A549 (cell line): ENCODE data around the gene CPNE4. TPM values are rescaled to one million over a fixed set of nuclear protein-coding genes. Genes with fewer than 3 reads are reported as not detected.

ENCODE experiments used
- ATAC-seq, 2 experiments: fragments of 200-7000 bp in 1 of 2; fragments of >200 bp in 1 of 2; cut with Nextera tagmentation in 1 of 2; cut with Tn5 transposase in 1 of 2; 3 replicates each; pipeline versions ENCODE4 v1.8.0 to v1.9.1; 2018 to 2020; ENCODE audit warnings: mild to moderate bottlenecking in 1 of 2, moderate library complexity in 1 of 2
- CTCF ChIA-PET: fragments of 300-600 bp; sonication (Branson Sonifier 250); formaldehyde crosslinking; extraction: SDS; loops from one replicate; lab custom pipeline; 2021; ENCODE audit warnings: antibody characterized with exemption, inconsistent platforms; lab: Yijun Ruan, JAX
- POLR2A ChIA-PET: fragments of 350-600 bp; formaldehyde crosslinking; extraction: SDS; loops from one replicate; lab custom pipeline; 2021; ENCODE audit warnings: antibody characterized with exemption, inconsistent platforms; lab: Yijun Ruan, JAX
- DNase-seq, 2 experiments: peaks; one replicate each; pipeline versions ENCODE4 v3.0.0 to v3.0.0-alpha.2; 2011 to 2016; ENCODE audit warnings: low read depth in 1 of 2, low spot score in 1 of 2
- FAIRE-seq: peaks from 2 replicates; lab custom pipeline; 2011; peaks lifted over from hg19 to GRCh38; lab: Jason Lieb, UNC
- H3K27ac ChIP-seq, 2 experiments: fragments of >200 bp; sonication (Bioruptor Twin); formaldehyde crosslinking; 3 replicates each; pipeline ENCODE4 v1.5.1; 2016 to 2017
- H3K4me1 ChIP-seq: fragments of >200 bp; sonication (Bioruptor Twin); formaldehyde crosslinking; 3 replicates; pipeline ENCODE4 v1.6.1; 2016
- H3K4me2 ChIP-seq: fragments of >200 bp; sonication (Bioruptor Twin); formaldehyde crosslinking; 3 replicates; pipeline ENCODE4 v1.6.1; 2016
- H3K4me3 ChIP-seq: fragments of >200 bp; sonication (Bioruptor Twin); formaldehyde crosslinking; 3 replicates; pipeline ENCODE4 v1.5.1; 2016
- H3K9me3 ChIP-seq: fragments of >200 bp; sonication (Bioruptor Twin); formaldehyde crosslinking; 3 replicates; pipeline ENCODE4 v1.6.1; 2016
- BHLHE40 ChIP-seq: IDR thresholded peaks from 2 replicates; pipeline ENCODE4 v1.6.1; 2012; ENCODE audit warnings: low read depth, low read length, inconsistent platforms
- CBX2 ChIP-seq: fragments of 200-600 bp; sonication (generic); IDR thresholded peaks from 2 replicates; pipeline ENCODE4 v1.6.1; 2016; ENCODE audit warnings: low read depth, mild to moderate bottlenecking, borderline replicate concordance
- CEBPB ChIP-seq, 2 experiments: fragments of >200 bp in 1 of 2; sonication (Bioruptor Twin) in 1 of 2; formaldehyde crosslinking in 1 of 2; IDR thresholded peaks; 2 replicates each; pipeline ENCODE4 v1.6.1; 2012 to 2016
- CHD2 ChIP-seq: fragments of 150-350 bp; IDR thresholded peaks from 2 replicates; pipeline ENCODE4 v1.6.1; 2014; ENCODE audit warnings: low read length; ENCODE audit not compliant: partially characterized antibody
- CHD4 ChIP-seq: fragments of 200-600 bp; sonication (generic); IDR thresholded peaks from 2 replicates; pipeline ENCODE4 v1.6.1; 2016; ENCODE audit warnings: antibody characterized with exemption, mild to moderate bottlenecking, borderline replicate concordance
- EHF ChIP-seq: fragments of 250-450 bp; sonication (Bioruptor Pico); IDR thresholded peaks from 2 replicates; pipeline ENCODE4 v1.5.0; 2020; ENCODE audit warnings: mild to moderate bottlenecking
- ELK1 ChIP-seq: fragments of 150-350 bp; IDR thresholded peaks from 2 replicates; pipeline ENCODE4 v1.6.1; 2014; ENCODE audit warnings: low read depth, mild to moderate bottlenecking, low read length
- EP300 ChIP-seq, 2 experiments: fragments of >200 bp; sonication (Bioruptor Twin); formaldehyde crosslinking; IDR thresholded peaks; 2 replicates in 1 of 2; 3 replicates in 1 of 2; pipeline ENCODE4 v1.6.1; 2016 to 2017
- ESRRA ChIP-seq: fragments of 150-350 bp; IDR thresholded peaks from 2 replicates; pipeline ENCODE4 v1.6.1; 2014; ENCODE audit warnings: mild to moderate bottlenecking, low read length, borderline replicate concordance
- FOSB ChIP-seq: fragments of 250-450 bp; sonication (Bioruptor Pico); IDR thresholded peaks from 2 replicates; pipeline ENCODE4 v1.5.0; 2020; ENCODE audit warnings: mild to moderate bottlenecking, moderate library complexity
- HMGXB4 ChIP-seq: fragments of 250-450 bp; sonication (Bioruptor Pico); IDR thresholded peaks from 2 replicates; pipeline ENCODE4 v1.5.0; 2021; ENCODE audit warnings: mild to moderate bottlenecking, moderate library complexity, borderline replicate concordance
- JUN ChIP-seq, 2 experiments: fragments of >200 bp; sonication (Bioruptor Twin); formaldehyde crosslinking; IDR thresholded peaks; 2 replicates in 1 of 2; 3 replicates in 1 of 2; pipeline ENCODE4 v1.6.1; 2016 to 2017
- MAZ ChIP-seq: fragments of 150-350 bp; IDR thresholded peaks from 2 replicates; pipeline ENCODE4 v1.6.1; 2014; ENCODE audit warnings: antibody characterized with exemption, low read depth, low read length, borderline replicate concordance
- MYC ChIP-seq: IDR thresholded peaks from 2 replicates; pipeline ENCODE4 v1.6.1; 2012; ENCODE audit warnings: mild to moderate bottlenecking, inconsistent platforms, low read length, improper control_type of control experiment, borderline replicate concordance
- PBX3 ChIP-seq: IDR thresholded peaks from 2 replicates; pipeline ENCODE4 v1.6.1; 2012
- POLR2AphosphoS2 ChIP-seq: conservative IDR thresholded peaks from 2 replicates; pipeline ENCODE4 v1.6.1; 2012; ENCODE audit warnings: low read length, improper control_type of control experiment, inconsistent platforms
- RARB ChIP-seq: fragments of 250-450 bp; sonication (Bioruptor Pico); IDR thresholded peaks from 2 replicates; pipeline ENCODE4 v1.8.0; 2021; ENCODE audit warnings: mild to moderate bottlenecking, moderate library complexity
- RCOR1 ChIP-seq: fragments of 150-350 bp; IDR thresholded peaks from 2 replicates; pipeline ENCODE4 v1.6.1; 2014; ENCODE audit warnings: antibody characterized with exemption, low read length, low read depth
- USF2 ChIP-seq: fragments of 450-650 bp; IDR thresholded peaks from 2 replicates; pipeline ENCODE4 v1.6.1; 2014; ENCODE audit warnings: antibody characterized with exemption
- ZC3H11A ChIP-seq: fragments of 450-650 bp; IDR thresholded peaks from 2 replicates; pipeline ENCODE4 v1.6.1; 2014; ENCODE audit warnings: antibody characterized with exemption, mild to moderate bottlenecking
- ZFP36 ChIP-seq: fragments of 450-650 bp; IDR thresholded peaks from 2 replicates; pipeline ENCODE4 v1.6.1; 2014; ENCODE audit warnings: borderline replicate concordance; ENCODE audit not compliant: partially characterized antibody
- WGBS: methylation state at CpG from one replicate; pipeline ENCODE4 v1.1.6; 2017; ENCODE audit errors: missing lambda C conversion rate; 5-methylcytosine and 5-hydroxymethylcytosine counted together
- polyA plus RNA-seq, 4 experiments: library from polyadenylated mRNA; depleted of rRNA in 3 of 4; stranded (reverse); fragments of >200 nt; fragmentation: RNase III in 1 of 4; extraction: RNeasy Plus Mini Kit Qiagen cat#74134 plus additional on column Dnase treatment in 1 of 4; gene quantifications; 2 replicates in 3 of 4; 3 replicates in 1 of 4; pipeline ENCODE4 v1.2.3, GENCODE V29; 2011 to 2017

CPNE4 gene
- polyA plus RNA-seq, 2 of the 4 experiments (the other 2 are of a cell fraction), result 3.6 to 8.7 TPM

- Histone ChIP-seq H3K27ac (no peak overlapping the region), H3K4me2 (no peak overlapping the region), H3K4me1 (no peaks in the 10 kb centered on the region), H3K9me3 (no peaks in the 10 kb centered on the region), H3K4me3 (no peak overlapping the region)
- ChIA-PET CTCF (no interaction called here), POLR2A (no interaction called here)
- FAIRE-seq, result no peak
- TF ChIP-seq CBX2, result no peak
- TF ChIP-seq CHD4, result no peak
- no peak for TF ChIP-seq FOSB (CRISPR knock-in tag)
- TF ChIP-seq ELK1, result no peak
- no peak for TF ChIP-seq PBX3
- TF ChIP-seq CEBPB (IDR thresholded peaks at IDR 0.05), result no peak
- no peak for TF ChIP-seq JUN (IDR thresholded peaks at IDR 0.05)
- no peak for TF ChIP-seq EHF (CRISPR knock-in tag)
- TF ChIP-seq RARB (CRISPR knock-in tag), result no peak
- no peak for TF ChIP-seq ESRRA
- TF ChIP-seq ZFP36, result no peak
- TF ChIP-seq ZC3H11A, result no peak
- 72% methylated on average over 4 of the region's 4 CpGs for WGBS
- DNase-seq, result no peak
- ATAC-seq, result no peak
Measured at GRCh38 chr3:131669600-131669999, 365.2 kb downstream of the CPNE4 start.

GRCh38 chr3:131658771-131659170 is 376.0 kb downstream of the CPNE4 start:
- DNase-seq (no peak), ATAC-seq (no peak), FAIRE-seq (no peak)
- H3K4me1 ChIP-seq, result no peaks in the 10 kb centered on the region
- ChIA-PET CTCF (no interaction called here), POLR2A (no interaction called here)
- H3K4me2 ChIP-seq, result no peak overlapping the region
- no peaks in the 10 kb centered on the region for H3K9me3 ChIP-seq
- TF ChIP-seq RCOR1 (no peak), BHLHE40 (no peak), HMGXB4 (CRISPR knock-in tag) (no peak), CHD4 (no peak), EHF (CRISPR knock-in tag) (no peak), MAZ (no peak), POLR2AphosphoS2 (no peak), EP300 (IDR thresholded peaks at IDR 0.05) (no peak), CHD2 (no peak), MYC (no peak), PBX3 (no peak), USF2 (no peak)
- H3K27ac ChIP-seq, result no peak overlapping the region
- H3K4me3 ChIP-seq, result no peak overlapping the region
- 14% methylated on average over 1 of the region's 1 CpG for WGBS
